Epithelial cell of umbilical artery (primary cell): Measurements from ENCODE around the gene CATSPER2. TPM values are rescaled to one million over a fixed set of nuclear protein-coding genes. Genes with fewer than 3 reads are reported as not detected.

Source experiments
- total RNA-seq: library from RNA; depleted of rRNA; stranded (reverse); fragments of >200 nt; gene quantifications from 2 replicates; pipeline ENCODE4 v1.2.3, GENCODE V29; 2014

The CATSPER2 gene
- total RNA-seq = 0.76 and 1.6 TPM in 2 replicates

GRCh38 chr15:43648649-43649429, at the start of gene CATSPER2:
Gene CATSPER2 (minus strand): TSS chr15:43648844. CDS start chr15:43648061, 783 bp downstream.

GRCh38 chr15:43693148-43694022, 44.7 kb upstream of the CATSPER2 start, which contains the start of gene CKMT1A:
Gene CKMT1A (plus strand): TSS chr15:43693859. CDS start chr15:43694051, 192 bp downstream.

GRCh38 chr15:43618700-43619099, 29.9 kb downstream of the CATSPER2 start, which contains the start of gene STRC:
Gene STRC (minus strand): TSS chr15:43618800. CDS start chr15:43618722, 78 bp downstream.

GRCh38 chr15:43593328-43594190, 55.1 kb downstream of the CATSPER2 start, which contains the start of gene CKMT1B:
Gene CKMT1B (plus strand): TSS chr15:43594027. CDS start chr15:43594219, 192 bp downstream.

GRCh38 chr15:43589778-43590466, 58.7 kb downstream of the CATSPER2 start, which contains the start of gene PPIP5K1:
Gene PPIP5K1 (minus strand): TSS chr15:43590208. CDS start chr15:43584504, 5,704 bp downstream.

Other genes starting within 250 kb of the CATSPER2 start
- gene TP53BP1, start 155.7 kb downstream of the CATSPER2 start, total RNA-seq = 47.1 and 58.2 TPM in 2 replicates
- 0.65 and 1.5 TPM in 2 replicates for gene MAP1A, start 131.2 kb downstream of the CATSPER2 start, total RNA-seq
- 6.8 and 23.4 TPM in 2 replicates for gene PPIP5K1, start 58.6 kb downstream of the CATSPER2 start, total RNA-seq
- not detected in 2 replicates for gene CKMT1B, start 54.8 kb downstream of the CATSPER2 start, total RNA-seq
- 0.46 TPM in 1 of 2 replicates, not detected in the other for gene STRC, start 30.0 kb downstream of the CATSPER2 start, total RNA-seq
- not detected in 2 replicates for gene CKMT1A, start 45.0 kb upstream of the CATSPER2 start, total RNA-seq
- gene PDIA3, start 97.6 kb upstream of the CATSPER2 start, total RNA-seq = 179 and 183 TPM in 2 replicates
- gene ELL3, start 128.1 kb upstream of the CATSPER2 start, total RNA-seq = 1.1 and 4.5 TPM in 2 replicates
- 352 and 745 TPM in 2 replicates for gene SERF2, start 143.5 kb upstream of the CATSPER2 start, total RNA-seq
- gene SERINC4, start 151.4 kb upstream of the CATSPER2 start, total RNA-seq = not detected in 2 replicates
- 2.9 and 23.7 TPM in 2 replicates for gene HYPK, start 151.8 kb upstream of the CATSPER2 start, total RNA-seq
- 26.6 and 40.0 TPM in 2 replicates for gene MFAP1, start 175.8 kb upstream of the CATSPER2 start, total RNA-seq
- 15.6 and 23.7 TPM in 2 replicates for gene WDR76, start 178.2 kb upstream of the CATSPER2 start, total RNA-seq